Peyer's patch (tissue), 4 donors: ENCODE measurements around the gene DCXR. TPM values are rescaled to one million over a fixed set of nuclear protein-coding genes. Genes with fewer than 3 reads are reported as not detected.

ENCODE experiments used
- DNase-seq, 3 donors: peaks; one replicate each; pipeline ENCODE4 v3.0.0-alpha.2; 2017 to 2019
- H3K27ac ChIP-seq, 4 donors: fragments of 200-600 bp; sonication (generic); one replicate each; pipeline ENCODE4 v1.5.1; 2016 to 2019
- H3K27me3 ChIP-seq, 2 donors: fragments of 200-600 bp; sonication (generic); one replicate each; pipeline ENCODE4 v1.5.1; 2019
- H3K36me3 ChIP-seq, 3 donors: fragments of 200-600 bp; sonication (generic); one replicate each; pipeline ENCODE4 v1.5.1; 2016 to 2019
- H3K4me1 ChIP-seq, 4 donors: fragments of 200-600 bp; sonication (generic); one replicate each; pipeline ENCODE4 v1.5.1; 2016 to 2019
- H3K4me3 ChIP-seq, 4 donors: fragments of 200-600 bp; sonication (generic); 1 replicate in 3 of 4; 2 replicates in 1 of 4; pipeline ENCODE4 v1.5.1; 2016 to 2019; ENCODE audit warnings: mild to moderate bottlenecking in 1 of 4
- H3K9me3 ChIP-seq, 4 donors: fragments of 200-600 bp; sonication (generic); one replicate each; pipeline ENCODE4 v1.5.1; 2016 to 2019; ENCODE audit warnings: mild to moderate bottlenecking in 1 of 4
- CTCF ChIP-seq, 6 experiments: fragments of 450-650 bp in 4 of 6; fragments of 200-600 bp in 2 of 6; sonication (generic) in 1 of 6; IDR thresholded peaks; one replicate each; pipeline ENCODE4 v1.5.1; 2017 to 2019; ENCODE audit warnings: antibody characterized with exemption in 6 of 6, mild to moderate bottlenecking in 3 of 6, moderate library complexity in 1 of 6
- POLR2A ChIP-seq, 2 donors: fragments of 450-650 bp; IDR thresholded peaks; one replicate each; pipeline ENCODE4 v1.5.1; 2017; ENCODE audit warnings: antibody characterized with exemption in 2 of 2, mild to moderate bottlenecking in 2 of 2, moderate library complexity in 2 of 2
- total RNA-seq, 4 donors: library from RNA; depleted of rRNA; stranded (reverse); fragments of >200 nt; gene quantifications; one replicate each; pipeline ENCODE4 v1.1.0, GENCODE V29; 2016

DCXR gene
- total RNA-seq, 4 donors from 2014 or later, result 68.5 to 104 (median 86.8) TPM

- Histone ChIP-seq H3K4me3 (no peak overlapping the region), H3K27ac (no peak overlapping the region), H3K36me3 (peaks cover 0 to 66% (median 0%) of the 10 kb centered on the region in 3 donors), H3K9me3 (no peaks in the 10 kb centered on the region), H3K4me1 (peaks cover 0 to 26% (median 15%) of the 10 kb centered on the region in 4 donors), H3K27me3 (no peaks in the 10 kb centered on the region)
- no peak for TF ChIP-seq CTCF (IDR thresholded peaks at IDR 0.05)
- no peak for TF ChIP-seq POLR2A (IDR thresholded peaks at IDR 0.05)
- no peak for DNase-seq
Observed at GRCh38 chr17:82062076-82062983, 24.8 kb upstream of the DCXR start.

GRCh38 chr17:82061047-82061925 is 23.8 kb upstream of the DCXR start:
- peaks cover 0 to 24% (median 15%) of the 10 kb centered on the region in 4 donors for H3K4me1 ChIP-seq
- no peaks in the 10 kb centered on the region for H3K9me3 ChIP-seq
- no peak for DNase-seq
- no peaks in the 10 kb centered on the region for H3K27me3 ChIP-seq
- H3K27ac ChIP-seq, result no peak overlapping the region
- no peak overlapping the region for H3K4me3 ChIP-seq
- H3K36me3 ChIP-seq, result peaks cover 0 to 76% (median 0%) of the 10 kb centered on the region in 3 donors
- no peak for TF ChIP-seq CTCF (IDR thresholded peaks at IDR 0.05)
- TF ChIP-seq POLR2A (IDR thresholded peaks at IDR 0.05), result no peak

- no peaks in the 10 kb centered on the region for H3K9me3 ChIP-seq
Observed at GRCh38 chr17:82060614-82061013, 23.1 kb upstream of the DCXR start.

GRCh38 chr17:82060001-82060380 is 22.5 kb upstream of the DCXR start:
- H3K4me3 ChIP-seq, result no peak overlapping the region
- TF ChIP-seq POLR2A (IDR thresholded peaks at IDR 0.05), result no peak
- TF ChIP-seq CTCF (IDR thresholded peaks at IDR 0.05), result no peak
- peaks cover 0 to 89% (median 0%) of the 10 kb centered on the region in 3 donors for H3K36me3 ChIP-seq
- H3K27me3 ChIP-seq, result no peaks in the 10 kb centered on the region
- DNase-seq, result no peak
- H3K4me1 ChIP-seq, result peaks cover 0 to 17% (median 11%) of the 10 kb centered on the region in 4 donors
- no peaks in the 10 kb centered on the region for H3K9me3 ChIP-seq
- H3K27ac ChIP-seq, result no peak overlapping the region

More at GRCh38 chr17:82060614-82061013, 23.1 kb upstream of the DCXR start:
- Histone ChIP-seq H3K27ac (no peak overlapping the region), H3K4me1 (peaks cover 0 to 20% (median 13%) of the 10 kb centered on the region in 4 donors), H3K4me3 (no peak overlapping the region), H3K36me3 (peaks cover 0 to 83% (median 0%) of the 10 kb centered on the region in 3 donors), H3K27me3 (no peaks in the 10 kb centered on the region)
- TF ChIP-seq CTCF (IDR thresholded peaks at IDR 0.05) (no peak), POLR2A (IDR thresholded peaks at IDR 0.05) (no peak)
- DNase-seq, result no peak

- Histone ChIP-seq H3K9me3 (no peaks in the 10 kb centered on the region), H3K27me3 (no peaks in the 10 kb centered on the region), H3K4me3 (no peak overlapping the region), H3K4me1 (peaks cover 0 to 11% (median 6%) of the 10 kb centered on the region in 4 donors), H3K36me3 (peaks cover 0 to 95% (median 0%) of the 10 kb centered on the region in 3 donors), H3K27ac (no peak overlapping the region)
- no peak for DNase-seq
- TF ChIP-seq CTCF (IDR thresholded peaks at IDR 0.05), result no peak
- no peak for TF ChIP-seq POLR2A (IDR thresholded peaks at IDR 0.05)
Observed at GRCh38 chr17:82059272-82060000, 21.9 kb upstream of the DCXR start.
